Activated CD4-positive, CD25-positive, alpha-beta regulatory T cell treated with anti-CD3 and anti-CD28 coated beads, Interleukin-2, amount 50 U/mL, for 24 hours (primary cell): Measurements from ENCODE around the gene FAM200A.
"Not testable (repeated sequence)": the region's sequence is repeated elsewhere in the genome, so short reads cannot be mapped to it uniquely, and the experiment has no call there.

Experiments
- ATAC-seq, 2 donors: fragments of 150-1000 bp; cut with Tn5 transposase; one replicate each; pipeline ENCODE4 v1.10.0; 2021; ENCODE audit warnings: mild to moderate bottlenecking in 1 of 2, moderate library complexity in 1 of 2

Gene FAM200A

DNA sequence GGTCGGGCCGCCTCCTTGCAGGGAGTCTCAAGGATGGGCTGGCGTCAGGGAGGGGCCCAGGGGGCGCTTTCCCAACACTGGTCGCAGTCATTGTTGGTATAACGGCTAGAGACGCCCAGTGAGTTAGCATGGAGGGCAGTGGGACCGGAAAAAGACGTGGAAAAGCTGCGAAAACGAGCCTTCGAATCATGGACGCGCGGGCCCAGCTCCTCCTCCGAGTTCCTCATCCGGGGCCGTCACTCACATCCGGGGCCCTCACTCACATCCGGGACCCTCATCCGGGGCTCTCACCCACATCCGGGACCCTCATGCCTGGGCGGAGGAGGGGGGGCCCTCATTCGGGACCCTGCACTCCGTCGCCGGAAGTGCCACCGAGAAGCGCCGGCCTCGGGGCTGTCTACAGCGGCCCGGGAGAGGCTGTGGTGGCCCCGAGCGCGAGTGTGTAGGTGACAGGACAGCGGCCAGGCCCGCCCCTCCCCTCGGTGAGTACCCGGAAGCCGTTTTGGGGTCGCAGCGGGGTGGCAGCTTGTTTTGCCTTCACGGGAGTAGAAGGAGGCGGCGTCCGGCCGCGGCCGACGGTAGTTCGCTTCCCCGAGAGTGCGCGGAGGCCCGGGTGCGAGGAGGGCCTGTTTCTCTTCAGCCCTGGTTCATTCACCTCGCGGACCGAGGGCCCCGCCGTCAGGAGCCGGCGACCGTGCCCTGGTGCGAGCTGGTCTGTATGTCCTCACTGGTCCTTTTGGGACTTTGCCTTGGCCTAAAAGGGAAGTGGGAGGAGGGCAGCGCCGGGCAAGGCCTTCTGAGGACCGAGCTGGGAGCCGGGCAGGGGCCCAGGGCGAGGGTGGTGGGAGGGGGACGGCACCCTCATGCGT is 6.6 kb upstream of the FAM200A start, which contains the start of gene ZNF655:
Gene ZNF655, plus strand, starts transcription at position 337 of the 869 bp plus-strand sequence. CDS start 1,918 bp downstream, outside the sequence.
- peak; percentile 86 to 88 for ATAC-seq

DNA sequence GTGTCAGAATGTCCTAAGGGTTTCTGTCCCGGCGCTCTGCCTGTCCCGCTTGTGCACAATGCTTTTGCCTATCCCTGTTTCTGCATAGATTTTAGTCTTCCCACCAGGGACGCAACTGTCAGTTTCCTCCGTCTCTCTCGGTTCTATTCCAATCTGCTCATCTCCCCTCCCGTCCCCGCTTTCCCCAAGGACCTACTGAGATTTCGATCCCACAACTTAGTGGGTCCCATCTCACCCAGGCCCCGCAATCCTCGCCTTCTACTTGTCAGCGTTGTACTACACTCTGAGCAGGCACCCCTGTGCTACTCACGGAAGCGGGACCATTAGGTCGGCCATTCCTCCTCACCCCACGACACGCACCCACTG is 6.0 kb upstream of the FAM200A start:
- peak; percentile 50 to 63 for ATAC-seq

DNA sequence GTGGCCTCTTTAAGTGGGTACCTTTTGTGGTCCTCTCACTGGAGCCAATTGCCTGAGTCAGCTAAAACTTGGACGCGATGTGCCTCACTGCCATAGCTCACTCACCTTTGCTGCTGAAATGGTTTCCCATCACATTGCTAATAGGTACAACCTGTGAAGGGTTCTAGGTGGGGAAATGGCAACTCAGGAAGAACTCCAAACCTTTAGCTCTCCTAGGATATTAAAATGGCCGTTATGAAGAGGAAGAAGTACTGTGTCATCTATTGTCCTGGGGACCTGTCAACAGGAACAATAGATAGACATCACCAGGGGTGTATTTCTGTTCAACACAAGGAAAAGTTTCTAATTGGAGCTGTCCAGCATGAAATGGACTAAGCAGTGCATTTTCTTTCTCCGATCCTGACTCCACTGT is 5.3 kb upstream of the FAM200A start:
- no peak for ATAC-seq

DNA sequence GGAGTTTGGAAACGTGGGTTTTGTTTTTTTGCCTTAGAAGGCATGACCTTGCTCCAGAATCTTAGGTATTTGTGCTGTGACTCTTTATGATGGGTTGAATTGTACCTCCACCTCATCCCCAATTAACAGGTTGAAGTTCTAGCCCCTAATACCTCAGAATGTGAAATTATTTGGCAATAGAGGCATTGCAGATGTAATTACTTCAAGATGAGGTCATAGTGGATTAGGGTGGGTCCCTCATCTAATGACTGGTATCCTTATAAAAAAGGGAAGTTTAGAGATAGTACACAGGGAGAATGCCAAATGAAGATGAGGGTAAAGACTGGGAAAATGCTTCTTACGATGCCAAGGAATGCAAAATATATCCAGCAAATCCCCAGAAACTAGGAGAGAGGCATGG is 3.0 kb upstream of the FAM200A start:
- no peak for ATAC-seq

DNA sequence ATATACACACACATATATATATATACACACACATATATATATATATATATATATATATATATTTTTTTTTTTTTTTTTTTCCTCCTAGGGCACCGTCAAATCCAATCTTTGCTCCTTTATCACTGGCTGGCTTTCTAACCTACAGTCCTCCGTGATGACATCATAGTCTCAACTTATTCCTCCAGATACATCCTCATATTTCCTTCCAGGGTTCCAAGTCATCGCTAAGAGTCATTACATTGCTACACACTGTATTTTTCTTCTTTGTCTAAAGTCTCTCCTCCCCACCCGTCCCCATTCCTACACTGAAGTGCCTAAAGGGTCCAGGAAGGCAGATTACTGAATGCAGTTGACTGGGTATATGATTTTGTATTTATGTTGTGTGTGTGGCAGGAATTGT is 1.1 kb upstream of the FAM200A start:
- ATAC-seq = no peak

DNA sequence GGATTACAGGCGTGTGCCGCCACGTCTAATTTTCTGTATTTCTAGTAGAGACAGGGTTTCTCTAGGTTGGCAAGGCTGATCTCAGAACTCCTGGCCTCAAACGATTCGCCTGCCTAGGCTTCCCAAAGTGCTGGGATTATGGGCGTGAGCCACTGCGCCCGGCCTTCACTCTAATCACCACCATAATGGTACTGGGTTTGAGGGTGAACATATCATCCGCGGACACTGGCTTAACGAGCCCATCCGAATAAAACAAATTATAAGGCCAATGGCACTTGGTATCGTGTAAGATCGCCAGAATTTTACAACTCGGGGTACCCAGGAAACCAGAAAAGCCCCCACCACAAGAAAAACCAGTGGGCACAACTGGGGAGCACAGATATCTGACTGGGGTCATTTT is 580 bp downstream of the FAM200A start:
- no peak for ATAC-seq

DNA sequence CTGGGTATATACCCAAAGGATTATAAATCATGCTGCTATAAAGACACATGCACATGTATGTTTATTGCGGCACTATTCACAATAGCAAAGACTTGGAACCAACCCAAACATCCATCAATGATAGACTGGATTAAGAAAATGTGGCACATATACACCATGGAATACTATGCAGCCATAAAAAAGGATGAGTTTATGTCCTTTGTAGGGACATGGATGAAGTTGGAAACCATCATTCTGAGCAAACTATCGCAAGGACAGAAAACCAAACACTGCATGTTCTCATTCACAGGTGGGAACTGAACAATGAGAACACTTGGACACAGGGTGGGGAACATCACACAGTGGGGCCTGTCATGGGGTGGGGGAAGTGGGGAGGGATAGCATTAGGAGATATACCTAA is 2.4 kb downstream of the FAM200A start:
- ATAC-seq = not testable (repeated sequence)

DNA sequence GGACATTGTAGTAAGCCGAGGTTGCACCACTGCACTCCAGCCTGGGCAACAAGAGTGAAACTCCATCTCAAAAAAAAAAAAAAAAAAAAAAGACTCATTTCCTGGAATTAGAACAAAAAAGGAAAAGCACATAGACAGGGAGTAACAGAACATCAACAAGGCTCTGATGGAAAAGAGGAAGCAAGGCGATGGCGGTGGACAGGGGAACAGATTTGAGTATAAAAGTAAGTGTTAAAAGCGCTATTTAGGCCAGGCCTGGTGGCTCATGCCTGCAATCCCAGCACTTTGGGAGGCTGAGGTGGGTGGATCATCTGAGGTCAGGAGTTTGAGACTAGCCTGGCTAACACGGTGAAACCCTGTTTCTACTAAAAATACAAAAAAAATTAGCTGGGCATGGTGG is 6.6 kb downstream of the FAM200A start:
- ATAC-seq = not testable (repeated sequence)

DNA sequence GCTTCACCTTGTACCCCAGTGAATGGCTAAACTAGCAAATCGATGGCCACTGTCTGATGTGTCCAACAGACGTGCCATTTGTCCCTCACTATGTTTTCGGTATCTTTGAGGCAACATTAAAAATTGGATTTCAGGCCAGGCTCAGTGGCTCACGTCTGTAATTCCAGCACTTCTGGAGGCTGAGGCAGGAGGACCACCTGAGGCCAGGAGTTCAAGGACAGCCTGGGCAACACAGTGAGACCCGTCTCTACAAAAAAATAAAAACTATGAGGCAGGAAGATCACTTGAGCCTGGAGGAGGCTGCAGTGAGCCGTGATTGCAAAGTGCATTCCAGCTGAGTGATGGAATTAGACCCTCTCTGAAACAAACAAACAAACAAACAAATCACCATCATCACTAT is 8.0 kb downstream of the FAM200A start:
- no peak for ATAC-seq

DNA sequence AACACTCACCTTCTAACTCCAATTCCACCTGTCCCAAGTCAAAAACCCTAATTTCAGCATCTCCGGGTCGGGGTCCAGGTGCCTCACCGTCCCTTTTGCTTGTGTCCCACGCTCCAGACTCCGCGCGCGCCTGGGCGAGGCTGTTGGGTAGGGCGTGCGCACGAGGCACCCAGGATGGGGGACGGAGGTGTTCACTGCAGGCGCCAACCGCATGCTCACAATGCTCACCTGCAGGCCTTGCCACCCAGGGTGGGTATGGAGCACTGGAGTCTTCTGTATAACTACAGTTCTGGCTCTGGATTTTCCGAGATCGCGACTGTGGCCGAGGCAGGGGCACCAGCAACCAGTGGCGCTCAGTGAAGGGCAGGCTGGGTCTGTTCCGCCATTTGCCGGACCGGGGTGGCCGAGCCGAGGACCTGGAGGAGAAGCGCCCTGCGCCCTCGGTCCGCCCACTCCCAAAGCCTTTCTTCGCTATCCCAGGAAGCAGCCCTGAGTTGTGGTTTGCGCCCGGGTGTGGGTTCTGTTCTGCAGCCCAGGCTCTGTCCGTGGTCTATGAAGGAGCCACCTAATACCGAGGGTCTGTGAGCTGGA is 8.7 kb downstream of the FAM200A start:
- no peak for ATAC-seq

DNA sequence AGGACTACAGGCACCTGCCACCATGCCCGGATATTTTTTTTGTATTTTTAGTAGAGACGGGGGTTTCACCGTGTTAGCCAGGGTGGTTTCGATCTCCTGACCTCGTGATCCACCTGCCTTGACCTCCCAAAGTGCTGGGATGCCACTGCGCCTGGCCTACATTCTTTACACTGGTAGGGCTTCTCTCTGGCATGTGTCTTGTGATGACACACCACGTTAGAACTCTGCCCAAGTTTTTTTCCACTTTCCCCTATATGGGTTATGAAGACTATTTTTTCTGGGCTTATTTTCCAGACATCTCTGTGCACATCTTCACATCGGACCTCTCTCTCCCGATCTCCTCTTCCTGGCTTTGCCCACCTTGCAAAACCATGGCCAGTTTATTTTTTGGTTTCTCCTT is 10.7 kb downstream of the FAM200A start:
- ATAC-seq = no peak

DNA sequence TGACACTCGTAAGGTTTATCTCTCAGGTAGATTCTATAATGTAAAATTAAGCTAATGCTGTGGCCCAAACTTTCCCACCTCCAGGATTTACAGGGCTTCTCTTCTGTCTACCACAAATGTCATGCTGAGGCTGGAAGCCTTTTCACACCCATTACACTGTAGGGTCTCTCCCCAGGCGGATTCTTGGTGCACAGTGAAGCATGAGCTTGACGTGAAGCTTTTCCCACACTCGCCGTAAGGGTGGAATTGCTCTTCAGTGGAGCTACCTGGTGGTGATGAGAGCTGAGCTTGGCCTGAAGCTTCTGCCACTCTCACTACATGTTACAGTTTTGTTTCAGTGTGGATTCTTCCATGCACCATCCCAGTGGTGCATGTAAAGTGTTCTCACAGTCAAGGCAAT is 11.4 kb downstream of the FAM200A start:
- no peak for ATAC-seq

DNA sequence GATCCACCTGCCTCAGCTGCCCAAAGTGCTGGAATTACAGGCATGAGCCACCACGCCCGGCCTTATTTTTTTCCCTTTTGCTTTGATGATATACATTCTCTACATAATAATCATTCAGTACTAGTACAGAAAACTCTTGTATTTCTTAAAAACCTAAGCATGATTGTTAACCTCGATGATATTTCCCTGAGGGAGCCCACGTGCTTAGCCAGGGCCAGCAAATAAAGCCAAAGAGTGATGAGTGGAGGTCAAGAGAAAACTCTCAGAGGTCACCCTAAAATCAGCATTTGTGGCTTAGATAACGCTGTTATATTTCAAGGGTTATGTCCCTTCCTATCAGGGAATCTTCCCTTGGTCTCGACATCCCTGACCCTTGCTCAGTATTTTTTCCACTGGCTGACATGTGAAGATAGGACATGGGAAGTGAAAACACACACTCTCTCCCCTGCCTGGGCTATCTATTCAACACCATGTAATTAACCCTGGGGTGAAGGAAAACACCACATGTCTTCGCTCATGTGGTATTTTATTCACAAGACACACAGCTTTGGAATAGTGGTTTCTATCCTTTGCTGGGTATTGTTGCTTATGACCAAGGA is 12.6 kb downstream of the FAM200A start:
- ATAC-seq = no peak

DNA sequence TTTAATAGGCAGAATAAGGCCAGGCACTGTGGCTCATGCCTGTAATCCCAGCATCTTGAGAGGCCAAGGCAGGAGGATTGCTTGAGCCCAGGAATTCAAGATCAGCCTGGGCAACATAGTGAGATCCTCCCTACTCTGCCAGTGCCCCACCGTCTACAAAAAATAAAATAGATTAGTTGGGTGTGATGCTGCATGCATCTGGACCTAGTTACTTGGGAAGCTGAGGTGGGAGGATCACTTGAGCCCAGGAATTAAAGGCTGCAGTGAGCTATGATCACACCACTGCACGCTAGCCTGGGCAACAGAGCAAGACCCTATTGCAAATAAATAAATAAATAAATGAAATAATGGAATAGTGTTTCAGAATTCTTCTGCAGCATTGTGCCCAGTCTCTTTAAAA is 16.2 kb downstream of the FAM200A start:
- no peak for ATAC-seq

DNA sequence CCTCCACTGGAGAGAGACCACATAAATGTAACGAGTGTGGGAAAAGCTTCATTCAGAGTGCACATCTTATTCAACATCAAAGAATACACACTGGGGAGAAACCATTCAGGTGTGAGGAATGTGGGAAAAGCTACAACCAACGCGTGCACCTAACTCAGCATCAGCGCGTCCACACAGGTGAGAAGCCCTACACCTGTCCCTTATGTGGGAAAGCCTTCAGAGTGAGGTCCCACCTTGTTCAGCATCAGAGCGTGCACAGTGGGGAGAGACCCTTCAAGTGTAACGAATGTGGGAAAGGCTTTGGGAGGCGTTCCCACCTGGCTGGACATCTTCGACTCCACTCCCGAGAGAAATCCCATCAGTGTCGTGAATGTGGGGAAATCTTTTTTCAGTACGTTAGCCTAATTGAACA is 20.6 kb downstream of the FAM200A start:
- ATAC-seq = no peak

DNA sequence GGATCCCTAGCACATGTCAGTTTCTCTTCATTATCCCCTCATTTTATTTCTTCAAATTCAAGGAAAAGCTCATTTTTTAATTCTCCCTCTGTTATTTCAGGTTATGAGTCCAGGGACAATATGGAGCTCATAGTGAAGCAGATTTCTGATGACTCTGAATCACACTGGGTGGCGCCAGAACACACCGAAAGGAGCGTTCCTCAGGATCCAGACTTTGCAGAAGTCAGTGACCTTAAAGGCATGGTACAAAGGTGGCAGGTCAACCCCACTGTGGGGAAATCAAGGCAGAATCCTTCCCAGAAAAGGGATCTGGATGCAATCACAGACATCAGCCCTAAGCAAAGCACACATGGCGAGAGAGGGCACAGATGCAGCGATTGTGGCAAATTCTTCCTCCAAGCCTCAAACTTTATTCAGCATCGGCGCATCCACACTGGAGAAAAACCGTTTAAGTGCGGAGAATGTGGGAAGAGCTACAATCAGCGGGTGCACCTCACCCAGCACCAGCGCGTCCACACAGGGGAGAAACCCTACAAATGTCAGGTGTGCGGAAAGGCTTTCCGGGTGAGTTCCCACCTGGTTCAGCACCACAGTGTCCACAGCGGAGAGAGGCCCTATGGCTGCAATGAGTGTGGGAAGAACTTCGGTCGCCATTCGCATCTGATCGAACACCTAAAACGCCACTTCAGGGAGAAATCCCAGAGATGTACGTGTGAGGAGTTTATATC is 26.0 kb downstream of the FAM200A start:
- ATAC-seq = no peak

DNA sequence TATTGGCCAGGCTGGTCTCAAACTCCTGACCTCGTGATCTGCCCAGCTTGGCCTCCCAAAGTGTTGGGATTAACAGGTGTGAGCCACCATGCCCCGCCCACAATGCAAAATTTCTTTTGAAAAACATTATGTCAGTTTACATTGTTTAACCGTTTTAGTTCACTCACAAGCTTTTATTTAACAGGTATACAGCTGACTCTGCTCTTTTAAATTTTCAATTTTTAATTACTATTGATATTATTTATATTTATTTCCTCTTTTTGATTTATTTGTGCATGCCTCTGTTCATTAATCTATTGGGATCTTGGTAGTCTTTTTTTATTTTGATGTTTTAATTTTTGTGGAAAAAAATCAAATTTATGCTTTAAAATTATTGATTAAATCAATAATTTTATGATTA is 30.5 kb downstream of the FAM200A start:
- ATAC-seq = no peak

DNA sequence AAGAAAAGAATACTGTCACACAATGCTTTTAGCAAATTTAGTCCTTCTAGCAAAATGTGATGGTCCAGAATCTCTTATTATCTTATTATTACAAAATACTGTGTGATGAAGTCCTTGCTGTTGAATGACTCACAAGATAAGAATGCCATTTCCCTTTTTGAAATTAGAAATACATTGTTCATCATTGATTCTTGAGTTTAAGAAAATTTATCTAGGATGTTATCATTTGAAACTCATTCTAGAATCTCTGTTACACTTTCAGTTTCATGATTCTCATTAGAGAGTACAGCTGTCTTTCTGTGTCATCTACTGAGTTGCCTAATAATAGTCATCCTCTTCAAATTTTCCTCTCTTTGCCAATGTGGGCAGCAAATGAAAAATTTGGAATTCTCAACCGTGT is 37.9 kb downstream of the FAM200A start:
- ATAC-seq = peak; percentile 38 to 73

DNA sequence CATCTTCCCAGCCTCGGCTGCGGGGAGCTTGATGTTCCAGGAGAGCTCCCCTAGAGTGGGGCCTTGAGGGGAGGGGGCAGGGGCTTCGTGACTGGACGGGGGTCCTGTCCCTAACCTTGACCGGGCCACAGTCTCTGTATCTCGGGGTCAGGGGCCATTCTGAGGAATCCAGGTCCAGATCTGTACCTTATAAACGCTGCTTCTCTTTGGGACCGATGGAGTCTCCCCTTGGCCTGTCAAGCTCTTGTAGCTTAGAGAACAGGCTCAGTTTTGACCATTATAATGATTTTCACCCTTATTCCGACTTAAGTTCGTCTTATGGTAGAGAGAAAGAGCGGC is 46.6 kb downstream of the FAM200A start:
- ATAC-seq = no peak

DNA sequence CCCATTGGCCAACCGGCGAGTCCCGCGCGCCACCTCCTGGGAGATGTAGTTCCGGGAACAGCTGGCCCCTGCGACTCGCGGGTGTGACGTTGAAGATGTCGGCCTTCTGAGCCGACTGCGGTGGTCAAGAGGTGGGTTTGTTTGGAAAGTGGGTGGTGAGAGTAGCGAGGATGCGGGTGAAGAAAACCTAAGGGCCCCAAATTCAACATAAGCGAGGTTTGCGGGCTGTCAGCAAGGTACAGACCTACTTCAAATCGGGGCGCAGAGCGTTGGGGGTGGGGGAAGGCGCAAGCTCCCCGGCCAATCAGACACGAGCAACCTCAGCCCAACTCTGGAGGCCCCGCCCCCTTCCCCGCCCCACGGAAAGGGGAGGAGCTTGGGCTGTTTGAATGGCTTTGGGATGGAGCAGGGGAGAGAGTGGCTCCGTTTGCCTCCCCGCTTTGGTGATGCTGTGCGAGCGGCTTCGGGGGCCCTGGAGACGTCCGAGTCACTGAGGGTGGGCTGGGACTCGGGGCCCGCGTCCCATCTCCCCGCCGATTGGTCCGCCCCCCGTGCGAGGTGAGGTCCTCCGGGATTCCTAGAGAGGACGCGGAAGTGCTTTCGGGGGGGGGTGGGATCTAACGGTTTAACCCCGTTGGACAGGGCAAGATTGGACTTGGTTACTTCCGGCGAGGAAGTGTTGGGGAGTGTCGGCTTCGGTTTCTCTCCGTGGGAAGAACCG is 47.2 kb downstream of the FAM200A start, which contains the start of gene ZKSCAN5:
Gene ZKSCAN5, plus strand, starts transcription at position 60 of the 721 bp plus-strand sequence. CDS start 1,383 bp downstream, outside the sequence.
- ATAC-seq = peak; percentile 82 to 85

DNA sequence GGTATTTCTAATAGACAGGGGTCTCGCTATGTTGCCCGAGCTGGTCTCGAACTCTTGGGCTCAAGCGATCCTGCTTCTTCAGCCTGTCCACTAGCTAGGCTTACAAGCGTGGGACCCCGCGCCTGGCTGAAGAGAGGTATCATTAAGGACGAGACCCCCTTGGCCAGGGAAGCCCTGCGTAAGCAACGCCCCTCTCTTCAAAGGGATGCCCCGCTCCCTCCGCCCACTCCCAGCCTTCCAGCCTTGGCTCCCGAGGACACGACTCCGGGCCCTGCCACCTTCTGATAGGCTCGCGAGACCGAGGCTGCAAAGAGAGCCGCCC is 47.7 kb downstream of the FAM200A start:
- no peak for ATAC-seq

DNA sequence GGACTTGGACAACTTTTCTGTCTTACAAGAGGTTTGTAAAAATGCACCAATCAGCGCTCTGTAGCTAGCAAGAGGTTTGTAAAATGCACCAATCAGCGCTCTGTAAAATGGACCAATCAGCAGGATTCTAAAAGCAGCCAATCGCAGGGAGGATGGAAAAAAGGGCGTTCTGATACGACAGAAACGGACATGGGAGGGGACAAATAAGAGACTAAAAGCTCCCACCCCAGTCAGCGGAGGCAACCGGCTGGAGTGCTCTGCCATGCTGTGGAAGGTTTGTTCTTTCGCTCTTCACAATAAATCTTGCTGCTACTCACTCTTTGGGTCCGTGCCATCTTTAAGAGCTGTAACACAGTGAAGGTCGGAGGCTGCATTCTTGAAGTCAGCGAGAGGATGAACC is 50.7 kb downstream of the FAM200A start:
- not testable (repeated sequence) for ATAC-seq

DNA sequence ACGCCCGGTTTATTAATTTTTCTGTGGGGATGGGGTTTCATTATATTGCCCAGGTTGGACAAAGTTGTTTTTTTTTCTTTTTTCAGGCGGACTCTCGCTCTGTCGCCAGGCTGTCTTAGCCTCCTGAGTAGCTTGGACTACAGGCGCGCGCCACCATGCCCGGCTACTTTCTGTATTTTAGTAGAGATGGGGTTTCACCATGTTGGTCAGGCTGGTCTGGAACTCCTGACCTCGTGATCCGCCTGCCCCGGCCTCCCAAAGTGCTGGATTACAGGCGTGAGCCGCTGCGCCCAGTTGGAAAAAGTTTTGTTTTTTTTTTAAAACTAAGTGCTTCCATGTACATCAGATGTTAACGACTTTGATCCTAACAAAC is 51.3 kb downstream of the FAM200A start:
- ATAC-seq = no peak
